Mesothelial cell of epicardium (in vitro differentiated cells): ENCODE measurements around the gene FITM1. TPM values are rescaled to one million over a fixed set of nuclear protein-coding genes. Genes with fewer than 3 reads are reported as not detected.

Source experiments
- DNase-seq, 2 experiments: peaks; one replicate each; pipeline ENCODE4 v3.0.0; 2021; ENCODE audit warnings: low spot score in 2 of 2; ENCODE audit not compliant: unreplicated experiment in 2 of 2
- H3K27ac Mint-ChIP-seq: 2 replicates; pipeline ENCODE4 v1.8.0; 2021; ENCODE audit warnings: mixed read lengths
- H3K27me3 Mint-ChIP-seq: 2 replicates; pipeline ENCODE4 v1.8.0; 2021; ENCODE audit warnings: low read depth, mixed read lengths
- H3K36me3 Mint-ChIP-seq: 2 replicates; pipeline ENCODE4 v1.8.0; 2021; ENCODE audit warnings: mixed read lengths
- H3K4me1 Mint-ChIP-seq: 2 replicates; pipeline ENCODE4 v1.8.0; 2021; ENCODE audit warnings: mixed read lengths
- H3K4me3 Mint-ChIP-seq: 2 replicates; pipeline ENCODE4 v1.8.0; 2021; ENCODE audit warnings: mild to moderate bottlenecking, moderate library complexity, mixed read lengths
- H3K9me3 Mint-ChIP-seq: 2 replicates; pipeline ENCODE4 v1.8.0; 2021; ENCODE audit warnings: mixed read lengths
- total RNA-seq: library from RNA; stranded (reverse); gene quantifications from 3 replicates; pipeline ENCODE4 v1.2.1, GENCODE V29; 2021
- TF ChIP-seq, protein P1 (sequence below): fragments of 200-600 bp; sonication (generic); IDR thresholded peaks from one replicate; pipeline ENCODE4 v1.5.0; 2021; ENCODE audit warnings: antibody characterized with exemption; ENCODE audit not compliant: unreplicated experiment

Gene FITM1
- total RNA-seq, 1 donor from 2014 or later: 1.5 TPM

DNA sequence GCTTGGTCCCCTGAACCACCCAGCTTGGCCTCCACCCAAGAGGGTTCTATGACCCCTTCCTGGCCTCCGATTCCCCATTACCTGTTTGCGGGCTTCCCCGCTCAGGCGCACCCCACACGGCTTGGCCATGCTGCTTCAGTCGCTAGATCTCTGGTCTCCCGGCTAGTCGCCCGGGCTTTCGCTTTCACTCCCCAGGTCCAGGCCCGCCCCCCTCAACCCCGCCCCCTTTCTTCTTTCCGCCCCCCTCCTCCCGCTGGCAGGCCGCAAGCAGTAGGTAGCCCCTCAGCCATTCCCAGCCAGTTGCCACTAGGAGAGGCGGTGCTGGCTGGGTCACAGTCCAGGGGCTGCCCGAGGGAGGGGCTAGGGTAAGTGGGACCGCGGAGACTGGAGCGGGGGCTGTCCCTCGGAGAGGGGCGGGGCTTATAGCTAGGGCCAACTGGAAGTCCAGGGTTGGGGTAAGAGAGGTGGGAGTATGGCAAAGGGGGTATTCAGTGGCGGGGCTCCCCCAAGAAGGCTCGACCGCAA is 16.1 kb downstream of the FITM1 start, which contains the start of gene PSME2:
TSS of gene PSME2 (minus strand) at position 158 of the 525 bp plus-strand sequence. CDS start at position 129, 29 bp downstream.
- DNase-seq: peak; percentile 86 to 90
- TF ChIP-seq, protein P1, sequence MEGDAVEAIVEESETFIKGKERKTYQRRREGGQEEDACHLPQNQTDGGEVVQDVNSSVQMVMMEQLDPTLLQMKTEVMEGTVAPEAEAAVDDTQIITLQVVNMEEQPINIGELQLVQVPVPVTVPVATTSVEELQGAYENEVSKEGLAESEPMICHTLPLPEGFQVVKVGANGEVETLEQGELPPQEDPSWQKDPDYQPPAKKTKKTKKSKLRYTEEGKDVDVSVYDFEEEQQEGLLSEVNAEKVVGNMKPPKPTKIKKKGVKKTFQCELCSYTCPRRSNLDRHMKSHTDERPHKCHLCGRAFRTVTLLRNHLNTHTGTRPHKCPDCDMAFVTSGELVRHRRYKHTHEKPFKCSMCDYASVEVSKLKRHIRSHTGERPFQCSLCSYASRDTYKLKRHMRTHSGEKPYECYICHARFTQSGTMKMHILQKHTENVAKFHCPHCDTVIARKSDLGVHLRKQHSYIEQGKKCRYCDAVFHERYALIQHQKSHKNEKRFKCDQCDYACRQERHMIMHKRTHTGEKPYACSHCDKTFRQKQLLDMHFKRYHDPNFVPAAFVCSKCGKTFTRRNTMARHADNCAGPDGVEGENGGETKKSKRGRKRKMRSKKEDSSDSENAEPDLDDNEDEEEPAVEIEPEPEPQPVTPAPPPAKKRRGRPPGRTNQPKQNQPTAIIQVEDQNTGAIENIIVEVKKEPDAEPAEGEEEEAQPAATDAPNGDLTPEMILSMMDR: no peak
- H3K4me1 Mint-ChIP-seq: peaks cover 41% of the 10 kb centered on the region
- peak within 1 kb of the TSS; percentile 99 for H3K4me3 Mint-ChIP-seq
- H3K27ac Mint-ChIP-seq: peak within 1 kb of the TSS; percentile 99
- H3K36me3 Mint-ChIP-seq: peaks cover 15% of the 10 kb centered on the region
- H3K9me3 Mint-ChIP-seq: no peaks in the 10 kb centered on the region
- H3K27me3 Mint-ChIP-seq: no peaks in the 10 kb centered on the region

DNA sequence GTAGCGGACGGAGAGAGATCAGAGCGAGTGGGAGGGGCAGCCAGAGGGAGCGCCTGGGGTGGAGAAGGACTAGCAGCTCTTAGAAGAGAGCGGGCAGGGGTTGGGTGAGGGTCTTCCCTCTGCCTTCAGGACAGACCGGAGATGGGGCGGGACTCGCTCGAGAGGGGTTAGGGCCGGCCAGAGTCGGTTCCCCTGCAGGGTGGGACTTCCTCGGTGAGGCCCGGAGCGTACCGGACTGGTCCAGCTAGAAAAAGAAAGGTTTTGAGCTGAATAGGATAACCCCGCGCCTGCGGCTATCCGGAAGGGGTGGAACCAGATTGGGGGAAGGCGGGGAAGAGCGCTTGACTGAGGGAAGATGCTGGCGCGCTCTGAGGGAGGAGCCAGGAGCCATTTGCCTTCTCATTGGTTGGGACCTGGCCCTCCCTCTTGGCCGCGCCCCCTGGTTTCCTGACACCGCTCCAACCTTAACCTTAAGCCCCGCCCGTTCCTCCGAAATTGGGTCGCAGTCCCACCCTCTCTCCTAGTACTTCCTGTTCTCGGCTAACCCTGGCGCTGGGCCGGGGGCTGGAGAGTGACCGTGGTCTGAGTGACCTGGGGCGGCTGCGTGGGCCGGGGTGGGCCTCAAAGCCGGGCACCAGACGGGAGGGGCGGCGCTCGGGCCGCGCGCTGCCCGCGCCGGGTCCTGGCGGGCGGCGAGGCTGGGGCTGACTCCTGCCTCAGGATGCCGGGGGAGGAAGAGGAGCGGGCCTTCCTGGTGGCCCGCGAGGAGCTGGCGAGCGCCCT is 16.7 kb downstream of the FITM1 start, which contains the start of gene RNF31:
TSS of gene RNF31 (plus strand) at position 521 of the 783 bp plus-strand sequence. CDS start at position 722, 201 bp downstream.
- no peaks in the 10 kb centered on the region for H3K9me3 Mint-ChIP-seq
- H3K27ac Mint-ChIP-seq: peak within 1 kb of the TSS; percentile 99
- H3K36me3 Mint-ChIP-seq: peaks cover 19% of the 10 kb centered on the region
- peak; percentile 93 to 94 for DNase-seq
- no peaks in the 10 kb centered on the region for H3K27me3 Mint-ChIP-seq
- H3K4me3 Mint-ChIP-seq: peak within 1 kb of the TSS; percentile 99
- peaks cover 36% of the 10 kb centered on the region for H3K4me1 Mint-ChIP-seq
- TF ChIP-seq, protein P1: no peak

DNA sequence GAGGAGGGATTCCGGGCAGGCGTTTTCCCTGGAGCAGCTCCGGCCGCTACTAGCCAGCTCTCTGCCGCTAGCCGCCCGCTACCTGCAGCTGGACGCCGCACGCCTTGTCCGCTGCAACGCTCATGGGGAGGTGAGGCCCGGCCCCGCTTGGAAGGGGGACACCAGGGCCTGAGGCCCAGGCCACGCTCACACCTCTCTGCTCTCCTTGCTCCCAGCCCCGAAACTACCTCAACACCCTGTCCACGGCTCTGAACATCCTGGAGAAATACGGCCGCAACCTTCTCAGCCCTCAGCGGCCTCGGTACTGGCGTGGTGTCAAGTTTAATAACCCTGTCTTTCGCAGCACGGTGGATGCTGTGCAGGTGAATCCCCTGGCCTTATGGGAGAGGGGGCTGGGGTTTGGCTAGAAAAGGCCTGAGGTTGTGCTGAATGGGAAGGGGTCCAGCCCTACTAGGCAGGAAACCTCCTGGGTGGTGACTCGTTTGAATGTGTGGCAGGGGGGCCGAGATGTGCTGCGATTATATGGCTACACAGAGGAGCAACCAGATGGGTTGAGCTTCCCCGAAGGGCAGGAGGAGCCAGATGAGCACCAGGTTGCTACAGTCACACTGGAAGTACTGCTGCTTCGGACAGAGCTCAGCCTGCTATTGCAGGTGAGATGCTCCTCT is 17.4 kb downstream of the FITM1 start:
- Mint-ChIP-seq H3K36me3 (peaks cover 21% of the 10 kb centered on the region), H3K4me1 (peaks cover 30% of the 10 kb centered on the region), H3K27ac (peak overlapping the region; percentile 77), H3K4me3 (peak overlapping the region; percentile 99), H3K27me3 (no peaks in the 10 kb centered on the region), H3K9me3 (no peaks in the 10 kb centered on the region)
- DNase-seq: no peak
- TF ChIP-seq, protein P1: no peak

DNA sequence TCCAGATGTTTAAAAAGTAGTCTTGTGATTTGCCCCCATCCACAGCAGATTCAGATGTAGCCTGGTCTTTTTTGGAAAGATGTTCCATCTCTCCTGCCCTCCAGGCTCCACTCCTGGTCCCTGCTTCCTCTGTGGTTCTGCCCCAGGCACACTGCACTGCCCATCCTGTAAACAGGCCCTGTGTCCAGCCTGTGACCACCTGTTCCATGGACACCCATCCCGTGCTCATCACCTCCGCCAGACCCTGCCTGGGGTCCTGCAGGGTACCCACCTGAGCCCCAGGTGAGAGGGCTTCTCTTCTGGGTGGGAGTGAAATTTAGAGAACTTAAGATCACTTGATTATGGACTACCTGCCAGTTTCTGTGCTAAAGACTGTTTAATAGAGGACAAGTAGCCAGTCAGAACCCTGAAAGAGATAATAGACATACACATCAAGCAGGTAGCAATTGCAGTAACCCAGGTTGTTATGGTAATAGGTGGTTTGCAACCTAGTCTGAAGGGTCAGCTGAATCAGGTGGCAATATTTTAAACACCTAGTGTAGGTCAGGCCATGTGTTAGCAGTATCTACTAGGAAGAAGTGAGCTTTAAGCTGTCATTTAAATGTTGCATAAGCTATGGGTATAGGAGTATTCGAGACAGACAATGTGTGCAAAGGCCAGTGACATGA is 19.0 kb downstream of the FITM1 start:
- Mint-ChIP-seq H3K27me3 (no peaks in the 10 kb centered on the region), H3K4me1 (peaks cover 27% of the 10 kb centered on the region), H3K27ac (no peak overlapping the region), H3K36me3 (peaks cover 22% of the 10 kb centered on the region), H3K4me3 (peak overlapping the region; percentile 99), H3K9me3 (no peaks in the 10 kb centered on the region)
- DNase-seq: no peak
- TF ChIP-seq, protein P1: no peak

DNA sequence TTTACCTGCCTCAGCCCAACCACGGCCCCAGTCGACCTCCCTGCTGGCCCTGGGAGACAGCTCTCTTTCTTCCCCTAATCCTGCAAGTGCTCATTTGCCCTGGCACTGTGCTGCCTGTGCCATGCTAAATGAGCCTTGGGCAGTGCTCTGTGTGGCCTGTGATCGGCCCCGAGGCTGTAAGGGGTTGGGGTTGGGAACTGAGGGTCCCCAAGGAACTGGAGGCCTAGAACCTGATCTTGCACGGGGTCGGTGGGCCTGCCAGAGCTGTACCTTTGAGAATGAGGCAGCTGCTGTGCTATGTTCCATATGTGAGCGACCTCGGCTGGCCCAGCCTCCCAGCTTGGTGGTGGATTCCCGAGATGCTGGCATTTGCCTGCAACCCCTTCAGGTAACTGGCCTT is 19.6 kb downstream of the FITM1 start:
- TF ChIP-seq, protein P1: no peak
- H3K36me3 Mint-ChIP-seq: peaks cover 27% of the 10 kb centered on the region
- no peaks in the 10 kb centered on the region for H3K27me3 Mint-ChIP-seq
- no peak overlapping the region for H3K27ac Mint-ChIP-seq
- no peak overlapping the region for H3K4me3 Mint-ChIP-seq
- peaks cover 27% of the 10 kb centered on the region for H3K4me1 Mint-ChIP-seq
- DNase-seq: no peak
- H3K9me3 Mint-ChIP-seq: no peaks in the 10 kb centered on the region
